GM11168 (cell line): Measurements from ENCODE around the gene GRK5.
"Not testable (repeated sequence)": the region's sequence is repeated elsewhere in the genome, so short reads cannot be mapped to it uniquely, and the experiment has no call there.

Experiments used
- in situ Hi-C: fragments of 300-500 bp; cut with MboI; formaldehyde crosslinking; loops from one replicate; pipeline ENCODE4 v1.12.0; 2022; ENCODE audit warnings: low sequenced_read_pairs; ENCODE audit not compliant: unreplicated experiment

Gene GRK5

DNA sequence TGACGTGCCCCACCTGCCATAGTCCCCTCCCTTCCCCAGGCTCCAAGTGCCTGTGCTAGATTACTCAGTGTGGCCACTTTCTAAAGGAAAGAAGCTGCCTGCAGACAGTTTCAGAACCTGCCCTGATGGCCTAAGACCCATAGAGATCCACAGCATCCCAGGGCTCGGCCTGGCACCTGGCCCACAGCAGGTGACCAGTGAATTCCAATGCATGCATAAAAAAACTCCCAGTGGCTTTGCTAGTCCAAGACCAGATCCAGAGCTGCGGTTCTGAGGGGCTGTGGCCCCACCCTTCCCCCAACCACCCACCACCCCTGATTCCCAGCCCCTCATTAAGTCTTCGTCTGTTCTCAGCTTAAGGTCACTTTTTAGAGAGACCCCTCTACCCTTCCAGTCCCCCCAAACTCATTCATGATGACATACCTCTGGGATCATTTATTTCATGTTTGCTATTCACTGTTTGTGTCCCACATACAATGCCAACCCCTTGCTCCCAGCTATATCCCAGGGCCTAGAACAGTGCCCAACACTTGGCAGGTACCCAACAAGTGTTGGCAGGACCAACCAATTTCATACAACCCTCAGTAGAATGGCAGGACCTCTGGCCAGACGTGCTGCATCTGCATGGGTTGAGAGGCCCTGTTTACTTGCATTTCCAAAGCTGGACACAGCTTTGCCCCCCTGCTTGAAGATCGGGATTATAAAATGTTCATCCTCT lies 217.0 kb downstream of the GRK5 start:
- in situ Hi-C loops = no loop called here

DNA sequence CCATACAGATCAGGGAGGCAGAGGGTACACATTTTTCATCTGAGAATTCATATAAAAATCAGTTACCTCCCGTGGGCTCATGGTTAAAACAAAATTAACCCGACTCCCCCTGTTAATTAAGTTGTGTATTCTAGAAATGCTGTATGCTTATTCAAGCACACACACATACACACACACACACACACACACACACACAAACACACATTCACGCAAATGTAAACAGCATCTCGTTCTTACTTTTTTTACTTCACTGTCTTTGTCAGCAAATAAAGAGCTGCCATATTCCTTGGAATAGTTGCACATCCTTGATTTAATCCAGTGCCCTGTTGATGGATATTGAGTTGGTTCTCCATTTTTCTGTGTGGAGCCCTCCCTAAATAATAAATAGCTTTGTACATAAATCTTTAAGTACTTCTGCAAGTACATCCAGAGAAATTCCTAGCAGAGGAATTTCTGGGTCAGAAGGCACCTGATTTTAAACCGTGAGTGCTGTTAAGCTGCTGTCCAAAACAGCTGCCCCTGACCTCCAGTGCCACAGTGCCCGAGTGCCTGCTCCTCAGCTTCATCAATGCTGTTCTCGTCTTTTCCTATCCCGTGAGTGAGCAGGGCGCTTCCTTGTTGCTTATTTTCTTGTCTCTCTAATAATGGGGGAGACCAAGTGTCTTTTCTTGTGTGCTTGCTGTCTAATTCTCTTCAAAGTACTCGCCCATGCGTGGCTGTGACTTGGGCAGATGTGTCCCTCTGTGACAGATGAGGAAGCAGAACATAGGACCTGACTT lies 217.9 kb downstream of the GRK5 start:
- in situ Hi-C loops = no loop called here

DNA sequence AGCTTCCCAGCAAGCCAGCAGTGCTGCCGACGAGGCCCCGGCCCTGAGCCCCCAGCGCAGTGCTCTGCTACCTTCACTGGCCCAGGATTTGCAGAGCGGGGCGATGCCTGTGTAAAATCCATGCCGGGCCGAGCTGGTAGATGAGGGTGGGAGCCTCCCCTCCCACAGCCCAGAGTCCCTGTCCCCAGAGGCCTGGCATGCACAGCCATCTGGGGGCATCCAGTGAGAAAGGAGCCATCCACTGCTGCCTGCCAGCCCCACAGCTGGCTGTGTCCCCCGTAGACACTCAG lies 218.5 kb downstream of the GRK5 start:
- in situ Hi-C loops = no loop called here

DNA sequence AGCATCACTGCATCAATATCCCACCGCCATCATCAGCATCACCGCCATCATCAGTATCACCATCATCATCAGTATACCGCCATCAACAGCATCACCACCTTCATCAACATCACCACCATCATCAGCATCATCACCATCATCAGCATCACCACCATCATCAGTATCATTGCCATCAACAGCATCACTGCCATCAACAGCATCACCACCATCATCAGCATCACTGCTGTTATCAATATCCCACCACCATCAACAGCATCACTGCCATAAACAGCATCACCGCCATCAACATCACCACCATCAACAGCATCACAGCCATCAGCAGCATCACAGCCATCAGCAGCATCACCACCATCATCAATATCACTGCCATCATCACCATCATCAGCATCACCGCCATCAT lies 219.3 kb downstream of the GRK5 start:
- in situ Hi-C loops = no loop called here

DNA sequence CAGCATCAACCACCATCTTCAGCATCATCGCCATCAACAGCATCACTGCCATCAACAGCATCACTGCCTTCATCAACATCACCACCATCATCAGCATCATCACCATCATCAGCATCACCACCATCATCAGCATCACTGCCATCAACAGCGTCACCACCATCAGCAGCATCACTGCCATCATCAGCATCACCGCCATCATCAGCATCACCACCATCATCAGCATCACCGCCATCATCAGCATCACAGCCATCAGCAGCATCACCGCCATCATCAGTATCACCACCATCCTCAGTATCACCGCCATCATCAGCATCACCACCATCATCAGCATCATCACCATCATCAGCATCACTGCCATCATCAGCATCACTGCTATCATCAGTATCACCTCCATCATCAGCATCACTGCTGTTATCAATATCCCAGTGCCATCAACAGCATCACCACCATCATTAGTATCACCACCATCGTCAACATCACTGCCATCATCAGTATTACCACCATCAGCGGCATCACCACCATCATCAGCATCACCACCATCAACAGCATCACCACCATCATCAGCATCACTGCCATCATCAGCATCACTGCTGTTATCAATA lies 220.0 kb downstream of the GRK5 start:
- in situ Hi-C loops = no loop called here

DNA sequence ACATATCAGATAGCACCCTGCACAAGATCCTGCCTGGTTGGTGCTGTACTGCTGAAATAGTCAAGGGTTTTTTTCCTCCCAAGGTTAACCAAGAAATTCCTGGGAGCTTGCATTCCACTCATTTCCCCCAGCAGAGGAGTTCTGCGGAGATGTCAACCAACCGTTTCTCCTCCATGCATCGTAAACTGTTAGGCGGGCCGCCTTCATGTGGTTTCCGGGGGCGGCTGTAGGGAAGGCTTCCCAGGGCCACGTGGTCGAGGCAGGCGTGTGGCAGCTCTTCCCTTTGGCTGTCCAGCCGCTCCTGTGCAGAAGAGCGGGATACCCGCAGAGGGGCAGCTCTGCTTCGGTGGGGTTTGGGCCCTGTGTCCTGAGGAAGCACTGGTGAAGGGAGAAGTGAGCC lies 221.4 kb downstream of the GRK5 start:
- in situ Hi-C loops = no loop called here

DNA sequence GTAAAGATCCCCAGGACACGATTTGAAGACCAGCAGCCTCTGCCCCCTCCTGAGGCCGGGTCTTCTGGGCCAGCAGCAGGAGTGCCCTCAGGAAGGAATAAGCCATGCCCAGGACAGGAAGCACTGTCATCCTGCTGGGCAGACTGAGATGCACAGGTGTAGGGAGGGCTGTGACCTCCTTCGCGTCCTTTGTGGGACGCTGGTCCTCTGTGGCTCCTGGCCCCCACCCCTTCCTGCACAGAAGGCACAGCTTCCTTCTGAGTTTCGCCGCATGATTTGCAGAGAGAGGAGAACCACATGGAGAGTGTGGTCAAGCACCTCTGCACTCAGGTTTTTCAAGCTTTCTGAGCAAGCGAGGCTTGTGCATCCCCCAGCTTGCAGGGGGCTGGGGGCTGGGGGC lies 222.4 kb downstream of the GRK5 start:
- in situ Hi-C loops = no loop called here

DNA sequence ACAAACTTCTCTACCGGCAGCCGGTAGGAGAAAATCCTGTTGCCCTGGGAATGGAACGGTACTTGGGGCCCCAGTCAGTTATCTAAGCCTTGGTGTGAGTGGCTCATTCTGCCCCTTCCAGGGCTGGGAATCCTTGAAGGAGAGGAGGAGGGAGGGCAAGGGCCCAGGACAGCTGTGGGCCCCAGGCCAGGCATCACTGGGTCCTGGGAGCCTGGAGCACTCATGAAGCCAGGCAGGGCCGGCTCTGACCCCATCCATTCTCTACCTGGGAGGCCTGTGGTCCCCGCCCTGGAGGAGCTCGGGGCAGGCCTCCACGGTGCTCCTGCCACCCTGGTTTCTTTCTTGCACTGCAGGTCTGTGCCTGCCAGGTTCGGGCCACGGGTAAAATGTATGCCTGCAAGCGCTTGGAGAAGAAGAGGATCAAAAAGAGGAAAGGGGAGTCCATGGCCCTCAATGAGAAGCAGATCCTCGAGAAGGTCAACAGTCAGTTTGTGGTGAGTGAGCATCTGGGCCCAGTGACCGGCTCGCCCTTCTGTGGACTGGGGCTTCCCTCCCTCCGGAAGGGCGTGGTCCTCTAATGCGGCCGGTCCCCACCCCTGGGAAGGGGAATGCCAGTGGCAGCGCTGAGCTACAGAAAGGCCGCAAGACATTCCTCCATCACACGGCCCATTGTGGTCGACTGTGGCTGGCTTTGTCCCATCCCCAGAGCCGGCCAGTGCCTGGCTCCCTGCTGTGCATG lies 223.8 kb downstream of the GRK5 start:
- in situ Hi-C loops = no loop called here

DNA sequence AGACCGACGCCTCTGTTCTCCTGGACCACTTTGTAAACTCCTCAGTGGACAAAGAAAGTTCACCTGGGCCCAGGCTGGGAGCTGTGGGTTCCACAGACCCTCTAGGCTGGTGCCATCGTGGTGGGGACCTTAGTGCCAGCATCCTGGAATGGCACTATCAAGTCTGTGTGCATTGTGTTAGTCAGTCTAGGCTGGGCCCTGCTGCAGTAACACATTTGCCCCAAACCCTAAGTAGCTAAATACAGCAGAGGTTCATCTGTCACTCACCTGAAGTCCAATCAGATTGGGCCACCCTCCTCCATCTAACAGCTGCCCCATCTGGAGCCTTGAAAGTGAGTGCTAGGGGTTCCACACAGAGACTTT lies 224.4 kb downstream of the GRK5 start:
- in situ Hi-C loops = no loop called here

DNA sequence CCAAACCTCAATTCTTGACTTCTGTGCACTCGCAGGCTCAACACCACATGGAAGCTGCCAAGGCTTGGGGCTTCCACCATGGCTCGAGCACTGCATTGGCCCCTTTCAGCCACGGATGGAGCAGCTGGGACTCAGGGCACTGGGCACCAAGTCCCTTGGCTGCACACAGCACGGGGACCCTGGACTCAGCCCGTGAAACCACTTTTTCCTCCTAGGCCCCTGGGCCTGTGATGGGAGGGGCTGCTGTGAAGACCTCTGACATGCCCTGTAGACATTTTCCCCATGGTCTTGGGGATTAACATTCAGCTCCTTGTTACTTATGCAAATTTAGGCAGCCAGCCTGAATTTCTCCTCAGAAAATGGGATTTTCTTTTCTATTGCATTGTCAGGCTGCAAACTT lies 227.6 kb downstream of the GRK5 start:
- in situ Hi-C loops = not testable (repeated sequence)

DNA sequence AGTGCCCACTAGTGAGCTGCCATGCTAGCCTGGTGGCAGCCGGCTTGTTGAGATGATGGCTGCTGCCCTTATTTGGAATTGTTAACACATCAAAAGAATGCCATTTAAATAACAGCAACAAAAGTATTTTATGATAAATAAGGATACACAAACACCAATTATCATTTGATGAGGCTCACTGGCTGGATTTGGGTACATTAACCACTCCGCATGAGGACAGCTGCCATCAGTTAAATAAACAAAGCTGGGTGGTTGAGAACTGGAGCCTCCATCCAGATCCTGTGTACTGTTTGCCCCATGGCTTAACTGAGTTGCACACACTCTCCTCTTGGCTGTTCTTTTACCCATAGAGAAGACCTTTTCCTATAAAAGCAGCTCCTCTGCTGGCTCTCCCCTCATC lies 231.3 kb downstream of the GRK5 start:
- in situ Hi-C loops = no loop called here

DNA sequence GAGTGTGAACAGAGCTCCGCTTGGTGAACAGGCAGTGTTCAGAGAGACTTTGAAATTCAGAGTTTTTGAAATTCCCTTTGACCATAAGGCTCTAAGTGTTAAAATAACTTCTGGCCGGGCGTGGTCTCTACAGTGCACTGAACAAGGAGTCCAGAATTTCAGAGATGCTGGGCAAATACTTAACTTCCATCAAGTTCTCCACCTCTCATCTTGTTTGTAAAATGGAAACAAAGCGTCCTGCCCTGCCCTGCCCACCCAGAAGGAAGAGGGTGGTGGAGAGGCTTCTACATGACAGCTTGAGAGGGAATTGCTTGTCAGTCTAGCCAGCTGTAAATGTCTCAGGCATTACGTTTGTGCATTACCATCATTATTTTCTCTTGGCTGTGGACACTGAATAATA lies 232.6 kb downstream of the GRK5 start:
- in situ Hi-C loops = no loop called here

DNA sequence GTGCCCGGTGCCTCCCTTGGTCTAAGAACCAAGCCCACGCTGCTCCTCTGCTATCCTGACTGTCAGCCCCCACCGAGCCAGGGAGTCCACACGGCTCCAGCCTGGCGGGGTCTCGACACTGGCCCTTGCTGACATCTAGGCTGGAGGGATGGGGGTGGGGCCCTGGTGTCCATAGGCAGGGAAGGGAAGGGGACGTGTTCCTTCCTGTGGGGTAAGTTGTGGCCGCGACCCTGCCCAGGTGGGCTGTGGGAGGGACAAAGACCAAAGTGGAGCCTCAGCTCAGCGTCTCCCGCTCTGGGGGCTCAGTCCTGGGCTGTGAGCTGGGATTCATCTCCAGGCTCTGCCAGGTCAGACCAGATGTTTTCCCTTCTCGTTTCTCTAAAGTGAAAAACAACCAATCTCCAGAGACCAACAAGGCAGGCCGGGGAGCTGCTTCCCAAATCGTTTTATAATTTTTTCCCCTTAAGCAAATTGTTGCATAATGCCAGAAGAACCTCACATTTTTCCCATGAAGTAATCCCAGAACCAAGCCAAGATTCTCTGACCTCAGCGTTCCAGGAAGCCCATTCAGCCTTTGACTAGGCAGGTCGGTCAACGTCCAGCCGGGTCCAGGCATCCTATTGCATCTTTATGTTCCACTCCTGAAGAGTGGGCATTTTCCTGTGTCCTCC lies 233.9 kb downstream of the GRK5 start:
- in situ Hi-C loops = no loop called here

DNA sequence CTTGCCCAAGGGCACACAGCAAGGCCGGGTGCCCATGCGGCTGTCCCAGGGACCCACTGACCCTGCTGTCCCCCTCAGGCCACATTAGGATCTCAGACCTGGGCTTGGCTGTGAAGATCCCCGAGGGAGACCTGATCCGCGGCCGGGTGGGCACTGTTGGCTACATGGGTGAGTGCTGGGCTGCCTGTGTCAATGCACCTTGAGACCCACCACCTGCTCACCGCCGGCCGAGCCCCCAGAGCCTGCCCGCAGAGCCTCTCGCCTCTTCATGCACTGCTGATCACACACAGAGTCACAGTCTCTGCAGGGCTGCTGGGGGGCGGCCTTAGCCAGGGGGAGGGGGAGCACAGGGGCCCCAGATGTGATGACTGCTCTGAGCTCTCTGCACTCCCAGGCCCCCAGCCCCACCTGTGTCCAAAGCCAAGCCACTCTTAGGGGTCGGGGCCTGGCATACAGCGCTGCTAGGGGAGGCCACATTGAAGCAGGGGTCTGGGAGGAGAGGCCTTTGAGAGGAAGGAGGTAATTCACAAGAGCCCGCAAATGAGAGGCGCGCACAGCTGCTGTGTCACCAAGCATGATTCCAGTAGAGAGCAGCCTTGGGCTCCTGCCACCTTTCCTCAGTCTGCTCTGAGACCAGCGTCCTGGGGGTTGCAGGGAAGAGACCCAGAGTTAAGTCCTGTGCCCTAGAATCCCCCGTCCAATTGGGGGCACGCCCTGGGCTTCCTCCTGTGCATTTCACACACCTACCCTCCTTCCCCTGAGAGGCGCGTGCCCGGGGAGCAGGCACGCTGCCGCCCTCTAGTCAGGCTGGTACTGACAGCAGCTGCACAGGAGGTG lies 234.8 kb downstream of the GRK5 start:
- in situ Hi-C loops = no loop called here

DNA sequence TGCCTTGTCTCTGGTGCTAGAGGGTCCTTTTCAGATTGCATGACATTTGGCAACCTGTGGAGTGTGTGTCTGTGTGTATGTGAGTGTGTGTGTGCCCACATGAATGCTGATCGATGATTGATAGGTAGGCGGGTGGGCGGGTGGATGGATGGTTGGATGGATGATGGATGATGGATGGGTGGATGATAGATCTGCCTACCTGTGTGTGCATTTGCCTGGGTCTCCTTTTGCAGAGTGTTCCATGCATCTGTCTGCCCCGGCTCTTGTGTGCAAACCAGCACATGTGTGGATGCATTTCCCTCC lies 235.3 kb downstream of the GRK5 start:
- in situ Hi-C loops = no loop called here

DNA sequence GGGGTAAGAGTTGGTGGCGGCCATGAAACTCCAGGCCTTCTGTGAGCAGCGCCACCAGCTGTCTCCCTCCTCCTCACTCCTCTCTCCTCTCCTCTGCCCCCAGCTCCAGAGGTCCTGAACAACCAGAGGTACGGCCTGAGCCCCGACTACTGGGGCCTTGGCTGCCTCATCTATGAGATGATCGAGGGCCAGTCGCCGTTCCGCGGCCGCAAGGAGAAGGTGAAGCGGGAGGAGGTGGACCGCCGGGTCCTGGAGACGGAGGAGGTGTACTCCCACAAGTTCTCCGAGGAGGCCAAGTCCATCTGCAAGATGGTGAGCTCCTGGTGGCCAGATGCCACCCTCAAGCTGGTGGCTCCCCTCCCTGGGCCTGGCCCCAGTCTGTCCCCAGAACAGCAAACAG lies 236.1 kb downstream of the GRK5 start:
- in situ Hi-C loops = no loop called here

DNA sequence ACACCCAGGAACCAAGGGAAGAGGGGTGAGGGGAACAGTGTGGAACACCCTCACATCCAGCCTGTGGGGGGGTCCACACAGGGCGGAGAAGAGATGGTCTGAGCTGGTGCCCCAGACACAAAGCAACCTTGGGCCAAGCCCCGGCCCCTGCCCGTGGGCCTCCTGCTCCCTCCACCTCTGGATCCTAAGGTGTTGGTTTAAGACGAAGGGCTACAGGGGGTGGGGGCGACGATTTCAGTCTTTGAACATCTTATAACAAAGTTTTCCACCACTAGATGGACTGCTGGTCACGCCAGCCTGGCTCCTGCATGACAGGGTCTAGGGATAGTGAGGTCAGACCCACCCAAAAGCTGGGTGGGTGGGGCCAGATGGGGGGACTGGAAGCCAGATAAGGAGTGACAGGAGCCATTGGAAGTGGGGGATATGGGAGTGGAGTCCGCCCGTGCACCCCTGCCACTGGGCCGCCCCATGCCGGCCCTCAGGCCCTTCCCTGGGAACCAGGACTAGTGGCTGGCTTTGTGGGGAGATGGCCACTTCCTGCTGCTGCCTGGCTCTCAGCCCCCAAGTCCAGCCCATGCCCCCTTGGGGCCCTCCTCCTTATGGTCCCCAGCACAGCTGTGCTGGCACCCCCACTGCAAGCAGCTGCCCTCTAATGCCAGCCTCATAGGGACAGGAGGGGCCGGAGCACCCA lies 236.7 kb downstream of the GRK5 start:
- in situ Hi-C loops = no loop called here

DNA sequence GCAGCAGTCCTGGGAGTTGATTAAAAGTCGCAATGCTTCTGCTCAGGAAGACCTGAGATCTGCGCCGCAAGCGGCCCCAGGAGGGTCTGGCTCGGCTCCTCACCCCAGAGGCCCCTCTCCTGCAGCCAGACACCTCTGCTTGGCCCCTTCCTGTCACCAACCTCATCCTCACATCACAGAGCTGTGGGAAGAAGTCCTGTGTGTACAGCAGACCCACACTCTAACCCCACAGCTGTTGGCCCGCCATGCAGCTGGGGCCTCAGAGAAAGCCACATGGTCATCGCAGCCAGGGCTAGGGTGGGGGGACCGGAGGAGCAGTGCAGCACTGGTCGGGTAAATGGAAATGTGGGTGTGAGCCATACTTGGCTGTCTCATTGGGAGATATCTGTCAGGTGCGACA lies 237.5 kb downstream of the GRK5 start:
- in situ Hi-C loops = no loop called here

DNA sequence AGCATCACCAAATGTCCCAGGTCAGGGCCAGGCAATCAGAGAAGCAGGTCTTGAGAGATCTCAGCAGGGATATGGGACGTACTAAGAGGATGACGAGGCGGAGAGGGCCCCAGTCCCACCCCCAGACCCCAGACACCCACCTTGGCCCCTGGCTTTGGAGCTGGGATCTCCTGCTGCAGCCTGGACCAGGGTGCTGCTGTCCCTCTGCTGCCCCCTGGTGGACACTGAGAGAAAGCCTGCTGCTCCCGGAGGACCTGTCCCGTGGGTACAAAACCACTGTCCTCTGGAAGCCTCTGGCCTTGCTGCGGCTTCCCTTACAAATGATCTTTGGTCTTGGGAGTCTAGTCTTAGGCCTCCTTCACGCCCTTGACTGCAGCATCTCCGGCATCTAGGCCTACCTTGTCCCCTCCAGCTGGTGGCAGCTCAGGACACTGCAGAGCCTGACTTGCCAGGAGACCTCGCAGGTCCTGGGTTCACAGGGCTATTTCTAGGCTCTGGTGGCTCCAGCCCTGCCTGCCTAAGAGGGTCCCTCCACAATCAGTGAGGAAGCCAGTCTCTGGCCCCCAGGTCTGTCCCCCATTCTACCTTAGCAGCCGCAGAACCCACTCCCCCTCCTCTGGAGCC lies 238.1 kb downstream of the GRK5 start:
- in situ Hi-C loops = no loop called here
